Thoracic aorta (tissue), 2 donors: ENCODE data around the gene FGG. TPM values are rescaled to one million over a fixed set of nuclear protein-coding genes. Genes with fewer than 3 reads are reported as not detected.

ENCODE experiments used
- ATAC-seq: fragments of 150-250 bp; one replicate; pipeline ENCODE4 v1.8.0; 2017; ENCODE audit warnings: low read depth; ENCODE audit not compliant: insufficient number of reproducible peaks, low FRiP score
- DNase-seq: peaks from one replicate; pipeline ENCODE4 v3.0.0-alpha.2; 2020; ENCODE audit warnings: low spot score
- H3K27ac ChIP-seq, 2 donors: fragments of 200-600 bp; sonication (generic); 1 replicate in 1 of 2; 2 replicates in 1 of 2; pipeline ENCODE4 v1.5.1; 2016; ENCODE audit warnings: mild to moderate bottlenecking in 2 of 2, moderate library complexity in 2 of 2
- H3K27me3 ChIP-seq: fragments of 200-600 bp; sonication (generic); replicated peaks from 2 replicates; pipeline ENCODE4 v1.6.0; 2016; ENCODE audit warnings: mild to moderate bottlenecking; ENCODE audit not compliant: insufficient read depth
- H3K36me3 ChIP-seq: fragments of 200-600 bp; sonication (generic); one replicate; pipeline ENCODE4 v1.5.1; 2016
- H3K4me1 ChIP-seq, 2 donors: fragments of 200-600 bp; sonication (generic); 1 replicate in 1 of 2; 2 replicates in 1 of 2; pipeline versions ENCODE4 v1.5.1 to v1.6.0; 2016; ENCODE audit warnings: low read depth in 2 of 2, mild to moderate bottlenecking in 1 of 2; ENCODE audit not compliant: control insufficient read depth in 1 of 2
- H3K4me3 ChIP-seq: fragments of 200-600 bp; sonication (generic); 2 replicates; pipeline ENCODE4 v1.5.1; 2016; ENCODE audit warnings: mild to moderate bottlenecking
- H3K9me3 ChIP-seq: fragments of 200-600 bp; sonication (generic); 2 replicates; pipeline ENCODE4 v1.5.1; 2016
- total RNA-seq, 2 donors: library from RNA; depleted of rRNA; stranded (reverse); fragments of >200 nt; gene quantifications; one replicate each; pipeline versions ENCODE4 v1.1.0 to v1.2.3, GENCODE V29; 2016
- TF ChIP-seq, protein P1 (sequence below): fragments of 200-600 bp; sonication (generic); IDR thresholded peaks from one replicate; pipeline ENCODE4 v1.5.1; 2019; ENCODE audit warnings: antibody characterized with exemption

Gene FGG
- total RNA-seq, 2 donors from 2014 or later = not detected

DNA sequence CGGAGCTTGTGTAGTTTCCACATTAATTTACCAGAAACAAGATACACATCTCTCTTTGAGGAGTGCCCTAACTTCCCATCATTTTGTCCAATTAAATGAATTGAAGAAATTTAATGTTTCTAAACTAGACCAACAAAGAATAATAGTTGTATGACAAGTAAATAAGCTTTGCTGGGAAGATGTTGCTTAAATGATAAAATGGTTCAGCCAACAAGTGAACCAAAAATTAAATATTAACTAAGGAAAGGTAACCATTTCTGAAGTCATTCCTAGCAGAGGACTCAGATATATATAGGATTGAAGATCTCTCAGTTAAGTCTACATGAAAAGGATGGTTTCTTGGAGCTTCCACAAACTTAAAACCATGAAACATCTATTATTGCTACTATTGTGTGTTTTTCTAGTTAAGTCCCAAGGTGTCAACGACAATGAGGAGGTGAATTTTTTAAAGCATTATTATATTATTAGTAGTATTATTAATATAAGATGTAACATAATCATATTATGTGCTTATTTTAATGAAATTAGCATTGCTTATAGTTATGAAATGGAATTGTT lies 49.7 kb downstream of the FGG start, which contains the start of gene FGB:
Gene FGB, plus strand, starts transcription at position 315 of the 558 bp plus-strand sequence. Its CDS starts 8 bp downstream, at position 323.
- H3K27me3 ChIP-seq = no peaks in the 10 kb centered on the region
- TF ChIP-seq, protein P1, sequence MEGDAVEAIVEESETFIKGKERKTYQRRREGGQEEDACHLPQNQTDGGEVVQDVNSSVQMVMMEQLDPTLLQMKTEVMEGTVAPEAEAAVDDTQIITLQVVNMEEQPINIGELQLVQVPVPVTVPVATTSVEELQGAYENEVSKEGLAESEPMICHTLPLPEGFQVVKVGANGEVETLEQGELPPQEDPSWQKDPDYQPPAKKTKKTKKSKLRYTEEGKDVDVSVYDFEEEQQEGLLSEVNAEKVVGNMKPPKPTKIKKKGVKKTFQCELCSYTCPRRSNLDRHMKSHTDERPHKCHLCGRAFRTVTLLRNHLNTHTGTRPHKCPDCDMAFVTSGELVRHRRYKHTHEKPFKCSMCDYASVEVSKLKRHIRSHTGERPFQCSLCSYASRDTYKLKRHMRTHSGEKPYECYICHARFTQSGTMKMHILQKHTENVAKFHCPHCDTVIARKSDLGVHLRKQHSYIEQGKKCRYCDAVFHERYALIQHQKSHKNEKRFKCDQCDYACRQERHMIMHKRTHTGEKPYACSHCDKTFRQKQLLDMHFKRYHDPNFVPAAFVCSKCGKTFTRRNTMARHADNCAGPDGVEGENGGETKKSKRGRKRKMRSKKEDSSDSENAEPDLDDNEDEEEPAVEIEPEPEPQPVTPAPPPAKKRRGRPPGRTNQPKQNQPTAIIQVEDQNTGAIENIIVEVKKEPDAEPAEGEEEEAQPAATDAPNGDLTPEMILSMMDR = no peak
- no peak for DNase-seq
- no peak within 1 kb of the TSS for H3K4me3 ChIP-seq
- no peaks in the 10 kb centered on the region for H3K9me3 ChIP-seq
- H3K27ac ChIP-seq = no peak within 1 kb of the TSS
- ATAC-seq = no peak
- no peaks in the 10 kb centered on the region for H3K4me1 ChIP-seq
- H3K36me3 ChIP-seq = no peaks in the 10 kb centered on the region

DNA sequence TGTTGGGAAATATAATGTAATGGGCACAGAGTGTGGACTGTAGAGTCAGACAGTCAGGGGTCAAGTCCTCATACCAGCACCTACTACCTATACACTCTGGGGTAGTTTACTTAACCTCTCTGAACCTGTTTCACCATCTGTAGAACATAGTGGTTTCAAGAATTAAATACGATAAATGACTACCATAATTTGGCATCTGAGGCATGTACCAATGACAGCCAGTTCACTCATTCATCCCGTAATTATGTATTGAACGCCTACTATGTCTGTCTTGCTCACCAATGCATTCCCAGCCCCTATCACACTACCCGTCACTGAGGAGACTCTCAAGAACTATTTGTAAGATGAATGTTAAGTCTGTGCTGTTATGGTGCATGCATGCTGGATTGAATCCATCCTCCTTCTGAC lies 51.6 kb downstream of the FGG start:
- H3K4me1 ChIP-seq = no peaks in the 10 kb centered on the region
- H3K4me3 ChIP-seq = no peak overlapping the region
- ATAC-seq = no peak
- TF ChIP-seq, protein P1 = no peak
- H3K9me3 ChIP-seq = no peaks in the 10 kb centered on the region
- DNase-seq = no peak
- H3K27me3 ChIP-seq = no peaks in the 10 kb centered on the region
- H3K27ac ChIP-seq = no peak overlapping the region
- no peaks in the 10 kb centered on the region for H3K36me3 ChIP-seq

DNA sequence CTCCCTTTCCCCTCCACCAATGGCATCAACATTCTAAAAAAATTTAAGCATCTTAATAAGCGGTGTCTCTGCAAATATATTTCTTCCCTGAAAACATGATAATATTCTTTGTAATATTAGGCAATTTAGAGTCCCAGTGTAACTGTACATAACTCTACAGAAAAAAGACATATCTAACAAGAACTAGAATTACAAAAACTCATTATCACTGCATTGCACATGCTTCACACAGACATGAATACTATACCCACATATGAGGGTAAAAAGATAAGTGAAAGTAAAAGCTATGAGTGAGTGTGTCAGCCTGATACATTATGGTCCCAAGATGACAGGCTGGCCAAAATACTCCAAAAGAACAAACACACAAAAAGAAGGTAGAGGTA lies 52.0 kb downstream of the FGG start:
- ATAC-seq (no peak), DNase-seq (no peak)
- Histone ChIP-seq H3K9me3 (no peaks in the 10 kb centered on the region), H3K4me1 (no peaks in the 10 kb centered on the region), H3K4me3 (no peak overlapping the region), H3K27me3 (no peaks in the 10 kb centered on the region), H3K27ac (no peak overlapping the region), H3K36me3 (no peaks in the 10 kb centered on the region)
- TF ChIP-seq, protein P1 = no peak

DNA sequence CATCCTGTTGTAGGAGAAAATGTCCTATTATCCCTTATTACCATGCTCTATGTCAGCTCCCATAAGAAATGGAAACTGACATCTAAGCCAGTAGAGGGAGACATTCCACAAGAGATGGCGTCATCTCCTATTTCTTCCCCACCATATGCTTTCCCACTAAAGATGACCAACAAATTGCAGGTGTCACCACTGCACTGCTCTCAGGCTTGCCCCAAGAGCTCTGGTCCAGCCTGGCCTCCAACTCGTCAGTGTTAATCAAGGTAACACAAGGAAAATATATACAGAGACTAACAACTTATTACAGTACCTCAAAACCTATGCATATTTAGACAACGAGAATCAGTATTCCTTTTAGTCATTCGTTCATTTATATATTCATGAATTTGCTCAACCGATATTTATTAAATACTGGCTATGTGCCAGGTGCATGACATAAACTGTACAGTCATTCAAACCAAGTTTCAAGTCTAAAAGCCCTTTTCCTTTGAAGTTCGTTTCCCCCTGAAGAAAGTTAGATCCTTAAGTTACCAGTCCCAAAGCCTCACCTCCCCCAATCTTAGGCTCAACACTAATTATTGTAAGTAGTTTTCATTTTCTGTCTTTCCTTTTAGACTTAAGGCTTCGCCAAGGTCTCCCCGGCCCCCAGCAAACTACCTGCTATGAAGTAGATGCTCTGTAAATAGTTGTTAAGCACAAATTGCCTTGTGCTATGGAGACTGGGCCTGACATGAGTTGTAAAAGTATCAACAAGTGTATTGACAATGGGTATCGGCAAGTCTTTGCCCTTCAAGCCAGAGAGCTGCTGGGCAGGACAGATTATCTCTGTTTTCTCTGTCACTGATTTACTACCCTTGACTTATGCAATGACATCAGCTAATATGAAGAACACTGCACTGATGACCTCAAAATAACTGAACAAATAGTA lies 52.7 kb downstream of the FGG start:
- Histone ChIP-seq H3K27ac (no peak overlapping the region), H3K4me1 (no peaks in the 10 kb centered on the region), H3K4me3 (no peak overlapping the region), H3K9me3 (no peaks in the 10 kb centered on the region), H3K27me3 (no peaks in the 10 kb centered on the region), H3K36me3 (no peaks in the 10 kb centered on the region)
- DNase-seq (no peak), ATAC-seq (no peak)
- TF ChIP-seq, protein P1 = no peak

DNA sequence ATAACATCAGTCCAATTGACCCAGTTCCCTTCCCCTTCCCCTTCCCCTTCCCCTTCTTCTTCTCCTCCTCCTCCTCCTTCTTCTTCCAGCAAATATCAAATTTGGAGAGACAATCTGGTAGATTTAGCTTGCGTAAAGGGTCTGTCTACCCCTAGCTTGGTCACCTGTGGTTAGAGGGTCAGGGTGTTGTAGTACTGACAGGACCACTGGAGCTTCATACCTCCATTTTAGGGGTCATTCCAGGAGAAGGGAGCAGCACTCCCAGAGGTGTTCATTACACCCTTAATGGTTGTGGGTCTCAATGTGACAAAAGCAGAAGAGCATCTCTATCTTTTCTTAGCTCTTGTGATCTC lies 53.3 kb downstream of the FGG start:
- ATAC-seq (no peak), DNase-seq (no peak)
- no peaks in the 10 kb centered on the region for H3K36me3 ChIP-seq
- no peaks in the 10 kb centered on the region for H3K9me3 ChIP-seq
- TF ChIP-seq, protein P1 = no peak
- H3K4me3 ChIP-seq = no peak overlapping the region
- no peaks in the 10 kb centered on the region for H3K4me1 ChIP-seq
- H3K27me3 ChIP-seq = no peaks in the 10 kb centered on the region
- H3K27ac ChIP-seq = no peak overlapping the region
